MM.1S (cell line): ENCODE results near the gene ELAC2.

Experiments
- EZH2phosphoT487 ChIP-seq: fragments of 300-600 bp; sonication (generic); IDR thresholded peaks from 2 replicates; pipeline ENCODE4 v1.6.1; 2018; ENCODE audit warnings: antibody characterized with exemption, low read length
- TF ChIP-seq, protein P1 (sequence below): fragments of 300-600 bp; sonication (generic); IDR thresholded peaks from 2 replicates; pipeline ENCODE4 v1.5.1; 2016; ENCODE audit warnings: antibody characterized with exemption, low read length, mixed read lengths

DNA sequence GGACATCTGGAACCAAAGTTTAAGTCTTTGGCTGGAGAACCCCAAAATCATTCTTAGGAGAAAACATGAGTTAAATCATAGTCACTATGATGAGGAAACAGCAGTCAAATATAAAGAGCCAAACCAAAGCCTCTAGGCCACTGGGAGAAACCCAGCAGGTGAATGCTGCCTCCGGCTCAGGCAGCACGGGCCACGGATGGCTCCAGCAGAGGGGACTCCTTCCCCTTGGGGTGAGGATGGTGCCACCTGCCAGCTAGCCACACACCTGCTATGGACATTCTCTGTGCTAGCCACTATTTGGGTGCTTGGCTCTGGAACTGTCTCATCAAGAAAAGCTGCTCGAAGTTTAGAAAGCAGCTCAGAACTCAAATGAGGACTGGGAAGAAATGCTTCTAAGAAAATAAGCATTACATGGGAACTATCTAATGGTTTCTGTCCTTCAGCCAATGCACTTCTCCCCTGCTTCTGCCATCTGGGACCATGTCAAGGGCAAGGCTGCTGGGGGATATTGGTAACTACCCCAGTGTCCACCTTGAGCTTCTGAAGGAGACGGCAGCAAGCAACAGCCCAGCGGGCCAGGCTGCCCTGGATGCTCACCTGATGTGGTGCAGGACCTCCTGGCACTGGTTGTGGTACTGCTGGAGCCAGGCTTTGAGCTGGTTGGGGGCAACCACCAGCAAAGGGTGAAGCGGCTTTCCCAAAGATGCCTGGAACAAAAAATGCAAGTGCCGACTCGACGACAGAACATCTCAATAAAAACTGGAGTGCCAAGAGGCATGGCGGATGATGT lies 22.5 kb downstream of the ELAC2 start:
- TF ChIP-seq, protein P1, sequence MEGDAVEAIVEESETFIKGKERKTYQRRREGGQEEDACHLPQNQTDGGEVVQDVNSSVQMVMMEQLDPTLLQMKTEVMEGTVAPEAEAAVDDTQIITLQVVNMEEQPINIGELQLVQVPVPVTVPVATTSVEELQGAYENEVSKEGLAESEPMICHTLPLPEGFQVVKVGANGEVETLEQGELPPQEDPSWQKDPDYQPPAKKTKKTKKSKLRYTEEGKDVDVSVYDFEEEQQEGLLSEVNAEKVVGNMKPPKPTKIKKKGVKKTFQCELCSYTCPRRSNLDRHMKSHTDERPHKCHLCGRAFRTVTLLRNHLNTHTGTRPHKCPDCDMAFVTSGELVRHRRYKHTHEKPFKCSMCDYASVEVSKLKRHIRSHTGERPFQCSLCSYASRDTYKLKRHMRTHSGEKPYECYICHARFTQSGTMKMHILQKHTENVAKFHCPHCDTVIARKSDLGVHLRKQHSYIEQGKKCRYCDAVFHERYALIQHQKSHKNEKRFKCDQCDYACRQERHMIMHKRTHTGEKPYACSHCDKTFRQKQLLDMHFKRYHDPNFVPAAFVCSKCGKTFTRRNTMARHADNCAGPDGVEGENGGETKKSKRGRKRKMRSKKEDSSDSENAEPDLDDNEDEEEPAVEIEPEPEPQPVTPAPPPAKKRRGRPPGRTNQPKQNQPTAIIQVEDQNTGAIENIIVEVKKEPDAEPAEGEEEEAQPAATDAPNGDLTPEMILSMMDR = no peak
- TF ChIP-seq EZH2phosphoT487 = no peak
